ENCODE results near the gene SURF2. TPM values are rescaled to one million over a fixed set of nuclear protein-coding genes. Genes with fewer than 3 reads are reported as not detected.

Gene SURF2
- total and polyA plus RNA-seq, 9 of the 15 experiments (the other 6 are each of a cell fraction or from before 2014, with no cell fraction given), result 5.5 to 82.5 (median 21.3) TPM

DNA sequence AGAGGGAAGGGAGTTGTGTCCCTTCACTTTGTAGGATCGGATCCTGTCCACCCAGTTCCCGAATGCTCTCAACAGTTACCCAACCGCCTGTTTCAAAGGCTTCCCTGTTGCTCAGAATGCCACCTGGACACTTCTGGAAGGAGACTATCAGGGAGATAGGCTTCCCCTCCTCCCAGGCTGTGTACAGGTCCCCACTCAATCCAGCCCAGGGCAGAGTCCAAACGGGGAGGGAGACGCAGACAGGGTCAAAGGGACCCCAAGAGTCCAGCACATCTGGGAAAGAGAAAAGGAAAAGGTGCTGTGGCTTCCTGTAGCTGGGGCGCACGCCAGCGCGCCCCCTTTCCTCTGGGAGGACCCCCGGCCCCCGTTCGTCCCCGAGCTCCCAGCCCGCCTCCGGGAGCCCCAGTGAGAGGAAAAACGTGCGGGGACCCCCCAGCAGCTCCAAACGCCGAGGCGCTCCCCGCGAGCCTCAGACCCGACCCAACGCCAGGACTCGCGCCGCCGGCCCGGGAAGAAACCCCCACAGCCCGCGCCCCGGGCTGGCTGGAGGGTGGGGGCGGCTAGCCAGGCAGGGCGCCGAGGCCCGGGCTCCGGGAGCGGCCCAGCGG is 18.9 kb downstream of the SURF2 start (continued):
- TF ChIP-seq HDAC2 (IDR thresholded peaks at IDR 0.05), result no peak
- TF ChIP-seq ZNF324 (CRISPR knock-in tag; IDR thresholded peaks at IDR 0.05), result no peak
- 0 out of 2 replicates have a peak, but pooled peaks have one; percentile 67 for TF ChIP-seq RBM15 (IDR thresholded peaks at IDR 0.05; ENCODE audit: insufficient read depth, low read length)
- TF ChIP-seq, protein P1, sequence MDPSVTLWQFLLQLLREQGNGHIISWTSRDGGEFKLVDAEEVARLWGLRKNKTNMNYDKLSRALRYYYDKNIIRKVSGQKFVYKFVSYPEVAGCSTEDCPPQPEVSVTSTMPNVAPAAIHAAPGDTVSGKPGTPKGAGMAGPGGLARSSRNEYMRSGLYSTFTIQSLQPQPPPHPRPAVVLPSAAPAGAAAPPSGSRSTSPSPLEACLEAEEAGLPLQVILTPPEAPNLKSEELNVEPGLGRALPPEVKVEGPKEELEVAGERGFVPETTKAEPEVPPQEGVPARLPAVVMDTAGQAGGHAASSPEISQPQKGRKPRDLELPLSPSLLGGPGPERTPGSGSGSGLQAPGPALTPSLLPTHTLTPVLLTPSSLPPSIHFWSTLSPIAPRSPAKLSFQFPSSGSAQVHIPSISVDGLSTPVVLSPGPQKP (CRISPR knock-in tag; IDR thresholded peaks at IDR 0.05), result no peak
- TF ChIP-seq, protein P2, sequence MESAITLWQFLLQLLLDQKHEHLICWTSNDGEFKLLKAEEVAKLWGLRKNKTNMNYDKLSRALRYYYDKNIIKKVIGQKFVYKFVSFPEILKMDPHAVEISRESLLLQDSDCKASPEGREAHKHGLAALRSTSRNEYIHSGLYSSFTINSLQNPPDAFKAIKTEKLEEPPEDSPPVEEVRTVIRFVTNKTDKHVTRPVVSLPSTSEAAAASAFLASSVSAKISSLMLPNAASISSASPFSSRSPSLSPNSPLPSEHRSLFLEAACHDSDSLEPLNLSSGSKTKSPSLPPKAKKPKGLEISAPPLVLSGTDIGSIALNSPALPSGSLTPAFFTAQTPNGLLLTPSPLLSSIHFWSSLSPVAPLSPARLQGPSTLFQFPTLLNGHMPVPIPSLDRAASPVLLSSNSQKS (CRISPR knock-in tag; IDR thresholded peaks at IDR 0.05), result no peak
- peak; percentile 70 for TF ChIP-seq RBM22 (IDR thresholded peaks at IDR 0.05; ENCODE audit: low read depth, low read length, poor library complexity, severe bottlenecking)
- no peak for TF ChIP-seq ZNF12 (CRISPR knock-in tag; IDR thresholded peaks at IDR 0.05)
- TF ChIP-seq ETV5 (CRISPR knock-in tag; IDR thresholded peaks at IDR 0.05; ENCODE audit: low read depth), result 0 out of 2 replicates have a peak, but pooled peaks have one; percentile 9
- TF ChIP-seq CEBPG (CRISPR knock-in tag; IDR thresholded peaks at IDR 0.05), result no peak
- TF ChIP-seq CEBPG (tag; conservative IDR thresholded peaks at IDR 0.05 in 1 of 2, IDR thresholded peaks at IDR 0.05 in 1 of 2), result no peak
- peak; percentile 10 for TF ChIP-seq TBP (optimal IDR thresholded peaks at IDR 0.05; ENCODE audit: low read depth, low read length)
- no peak for TF ChIP-seq SRSF1 (IDR thresholded peaks at IDR 0.05; ENCODE audit: low read depth, low read length)
- TF ChIP-seq, protein P3, sequence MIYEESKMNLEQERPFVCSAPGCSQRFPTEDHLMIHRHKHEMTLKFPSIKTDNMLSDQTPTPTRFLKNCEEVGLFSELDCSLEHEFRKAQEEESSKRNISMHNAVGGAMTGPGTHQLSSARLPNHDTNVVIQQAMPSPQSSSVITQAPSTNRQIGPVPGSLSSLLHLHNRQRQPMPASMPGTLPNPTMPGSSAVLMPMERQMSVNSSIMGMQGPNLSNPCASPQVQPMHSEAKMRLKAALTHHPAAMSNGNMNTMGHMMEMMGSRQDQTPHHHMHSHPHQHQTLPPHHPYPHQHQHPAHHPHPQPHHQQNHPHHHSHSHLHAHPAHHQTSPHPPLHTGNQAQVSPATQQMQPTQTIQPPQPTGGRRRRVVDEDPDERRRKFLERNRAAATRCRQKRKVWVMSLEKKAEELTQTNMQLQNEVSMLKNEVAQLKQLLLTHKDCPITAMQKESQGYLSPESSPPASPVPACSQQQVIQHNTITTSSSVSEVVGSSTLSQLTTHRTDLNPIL (CRISPR knock-in tag; IDR thresholded peaks at IDR 0.05), result no peak
- TF ChIP-seq FOXM1 (IDR thresholded peaks at IDR 0.05; ENCODE audit: low read depth), result no peak
- 0 out of 2 replicates have a peak, but pooled peaks have one; percentile 37 for TF ChIP-seq FOXM1 (CRISPR knock-in tag; IDR thresholded peaks at IDR 0.05; ENCODE audit: low read depth)
- TF ChIP-seq HDAC1 (IDR thresholded peaks at IDR 0.05), result peak in 1 of 2 experiments; percentile 58; a peak in 1 of 4 replicates
- no peak for TF ChIP-seq SRSF9 (IDR thresholded peaks at IDR 0.05; ENCODE audit: borderline replicate concordance, low read depth, low read length)
- TF ChIP-seq RHOXF2B (CRISPR knock-in tag; conservative IDR thresholded peaks at IDR 0.05), result no peak
- TF ChIP-seq, protein P4, sequence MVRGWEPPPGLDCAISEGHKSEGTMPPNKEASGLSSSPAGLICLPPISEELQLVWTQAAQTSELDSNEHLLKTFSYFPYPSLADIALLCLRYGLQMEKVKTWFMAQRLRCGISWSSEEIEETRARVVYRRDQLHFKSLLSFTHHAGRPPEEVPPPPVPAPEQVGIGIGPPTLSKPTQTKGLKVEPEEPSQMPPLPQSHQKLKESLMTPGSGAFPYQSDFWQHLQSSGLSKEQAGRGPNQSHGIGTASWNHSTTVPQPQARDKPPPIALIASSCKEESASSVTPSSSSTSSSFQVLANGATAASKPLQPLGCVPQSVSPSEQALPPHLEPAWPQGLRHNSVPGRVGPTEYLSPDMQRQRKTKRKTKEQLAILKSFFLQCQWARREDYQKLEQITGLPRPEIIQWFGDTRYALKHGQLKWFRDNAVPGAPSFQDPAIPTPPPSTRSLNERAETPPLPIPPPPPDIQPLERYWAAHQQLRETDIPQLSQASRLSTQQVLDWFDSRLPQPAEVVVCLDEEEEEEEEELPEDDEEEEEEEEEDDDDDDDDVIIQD (CRISPR knock-in tag; IDR thresholded peaks at IDR 0.05), result no peak
- TF ChIP-seq KLF13 (tag; IDR thresholded peaks at IDR 0.05; ENCODE audit: borderline replicate concordance, low read depth), result no peak
- TF ChIP-seq BRD4 (IDR thresholded peaks at IDR 0.05), result peak; percentile 75; the same call in 1 of the 2 replicates
- TF ChIP-seq GTF2F1 (IDR thresholded peaks at IDR 0.05; ENCODE audit: low read depth, low read length), result no peak
